Right ventricle myocardium inferior (tissue), 1 donor: Measurements from ENCODE around the gene SPNS1. TPM values are rescaled to one million over a fixed set of nuclear protein-coding genes. Genes with fewer than 3 reads are reported as not detected.

Source experiments
- ATAC-seq: fragments of 200-7000 bp; cut with Tn5 transposase; one replicate; pipeline ENCODE4 v1.9.1; 2020; ENCODE audit warnings: mild to moderate bottlenecking, moderate library complexity
- DNase-seq: peaks from one replicate; pipeline ENCODE4 v3.0.0; 2021; ENCODE audit errors: missing footprints
- intact Hi-C: fragments of 100-400 bp; cut with DNase I; formaldehyde crosslinking; loops from one replicate; pipeline ENCODE4 v1.11.0; 2022
- total RNA-seq: library from RNA; stranded (reverse); fragmentation: NEBNext Ultra II Directional; extraction: Animal tissue kit (Norgen Biotek cat#: 25700); gene quantifications from one replicate; pipeline ENCODE4 v1.2.1, GENCODE V29; 2021
- donor health status: DM: no; HTN: yes; CAD: no; lungs with severe emphysema.

SPNS1 gene
- total RNA-seq, 1 donor from 2014 or later: 18.2 TPM

GRCh38 chr16:29011851-29012250, 37.3 kb downstream of the SPNS1 start:
- intact Hi-C loops: no loop called here
- DNase-seq (no peak), ATAC-seq (no peak)

- no peak for ATAC-seq
- no peak for DNase-seq
- intact Hi-C loops: no loop called here
Measured at GRCh38 chr16:29012913-29013553, 38.5 kb downstream of the SPNS1 start.

- intact Hi-C loops: no loop called here
- ATAC-seq (no peak), DNase-seq (no peak)
Measured at GRCh38 chr16:29014561-29015069, 40.0 kb downstream of the SPNS1 start.

- DNase-seq: no peak
- no peak for ATAC-seq
- intact Hi-C loops: no loop called here
Measured at GRCh38 chr16:29022196-29022595, 47.6 kb downstream of the SPNS1 start.

GRCh38 chr16:29023279-29024277, 49.0 kb downstream of the SPNS1 start:
- intact Hi-C loops: no loop called here
- no peak for ATAC-seq
- DNase-seq: no peak

GRCh38 chr16:29024278-29024677, 49.7 kb downstream of the SPNS1 start:
- intact Hi-C loops: no loop called here
- DNase-seq: no peak
- no peak for ATAC-seq

GRCh38 chr16:29025218-29025617, 50.6 kb downstream of the SPNS1 start:
- intact Hi-C loops: no loop called here
- ATAC-seq (no peak), DNase-seq (no peak)

- DNase-seq (no peak), ATAC-seq (no peak)
- intact Hi-C loops: no loop called here
Measured at GRCh38 chr16:29025735-29026134, 51.2 kb downstream of the SPNS1 start.

- DNase-seq: no peak
- no peak for ATAC-seq
- intact Hi-C loops: no loop called here
Measured at GRCh38 chr16:29028457-29029167, 54.0 kb downstream of the SPNS1 start.

GRCh38 chr16:29029168-29029994, 54.8 kb downstream of the SPNS1 start:
- ATAC-seq (no peak), DNase-seq (no peak)
- intact Hi-C loops: no loop called here

- intact Hi-C loops: no loop called here
- ATAC-seq (no peak), DNase-seq (no peak)
Measured at GRCh38 chr16:29030086-29030840, 55.7 kb downstream of the SPNS1 start.

Other genes with a start within 250 kb of the SPNS1 start
- not detected for gene NPIPB9, start 223.0 kb upstream of the SPNS1 start, total RNA-seq
- 46.3 TPM for gene ATXN2L, start 151.8 kb upstream of the SPNS1 start, total RNA-seq
- 252 TPM for gene TUFM, start 128.4 kb upstream of the SPNS1 start, total RNA-seq
- 41.3 TPM for gene SH2B1, start 110.9 kb upstream of the SPNS1 start, total RNA-seq
- 0.11 TPM for gene ATP2A1, start 96.3 kb upstream of the SPNS1 start, total RNA-seq
- 22.3 TPM for gene RABEP2, start 49.5 kb upstream of the SPNS1 start, total RNA-seq
- not detected for gene CD19, start 42.8 kb upstream of the SPNS1 start, total RNA-seq
- 16.4 TPM for gene NFATC2IP, start 23.8 kb upstream of the SPNS1 start, total RNA-seq
- gene LAT, start 10.3 kb downstream of the SPNS1 start, total RNA-seq: 1.9 TPM